A673 (cell line): ENCODE results near the gene RAB3IL1.

Experiments
- CTCF ChIP-seq: fragments of 300-800, 200-600 bp; sonication (generic); conservative IDR thresholded peaks from 2 replicates; pipeline ENCODE4 v1.5.1; 2017; ENCODE audit warnings: low read depth, mild to moderate bottlenecking, antibody characterized with exemption, low read length, moderate library complexity, mixed read lengths
- EZH2 ChIP-seq: fragments of 200-600 bp; sonication (generic); IDR thresholded peaks from 2 replicates; pipeline ENCODE4 v1.6.1; 2017; ENCODE audit warnings: borderline replicate concordance, low read depth, mild to moderate bottlenecking, mixed read lengths, antibody characterized with exemption, low read length; ENCODE audit not compliant: poor library complexity, severe bottlenecking

- TF ChIP-seq CTCF (no peak), EZH2 (no peak)
Observed at GRCh38 chr11:61870541-61871031, 46.8 kb downstream of the RAB3IL1 start.
